Keratinocyte (primary cell): ENCODE measurements around the gene AKT1.

Experiments used
- EZH2 ChIP-seq: IDR thresholded peaks from one replicate; pipeline ENCODE4 v1.6.1; 2012; ENCODE audit warnings: inconsistent platforms, mild to moderate bottlenecking, low read length, moderate library complexity
- TF ChIP-seq, protein P1 (sequence below), 3 experiments: IDR thresholded peaks in 1 of 3; conservative IDR thresholded peaks in 1 of 3; optimal IDR thresholded peaks in 1 of 3; 2 replicates in 2 of 3; 3 replicates in 1 of 3; pipeline versions ENCODE3 to v1.5.1; 2011; ENCODE audit warnings: low read length in 3 of 3, mild to moderate bottlenecking in 3 of 3, moderate library complexity in 2 of 3, control low read depth in 1 of 3, inconsistent platforms in 1 of 3; ENCODE audit not compliant: insufficient read depth in 2 of 3; ENCODE audit errors: extremely low read depth in 1 of 3

GRCh38 chr14:104773505-104774452, 21.8 kb downstream of the AKT1 start:
- TF ChIP-seq, protein P1, sequence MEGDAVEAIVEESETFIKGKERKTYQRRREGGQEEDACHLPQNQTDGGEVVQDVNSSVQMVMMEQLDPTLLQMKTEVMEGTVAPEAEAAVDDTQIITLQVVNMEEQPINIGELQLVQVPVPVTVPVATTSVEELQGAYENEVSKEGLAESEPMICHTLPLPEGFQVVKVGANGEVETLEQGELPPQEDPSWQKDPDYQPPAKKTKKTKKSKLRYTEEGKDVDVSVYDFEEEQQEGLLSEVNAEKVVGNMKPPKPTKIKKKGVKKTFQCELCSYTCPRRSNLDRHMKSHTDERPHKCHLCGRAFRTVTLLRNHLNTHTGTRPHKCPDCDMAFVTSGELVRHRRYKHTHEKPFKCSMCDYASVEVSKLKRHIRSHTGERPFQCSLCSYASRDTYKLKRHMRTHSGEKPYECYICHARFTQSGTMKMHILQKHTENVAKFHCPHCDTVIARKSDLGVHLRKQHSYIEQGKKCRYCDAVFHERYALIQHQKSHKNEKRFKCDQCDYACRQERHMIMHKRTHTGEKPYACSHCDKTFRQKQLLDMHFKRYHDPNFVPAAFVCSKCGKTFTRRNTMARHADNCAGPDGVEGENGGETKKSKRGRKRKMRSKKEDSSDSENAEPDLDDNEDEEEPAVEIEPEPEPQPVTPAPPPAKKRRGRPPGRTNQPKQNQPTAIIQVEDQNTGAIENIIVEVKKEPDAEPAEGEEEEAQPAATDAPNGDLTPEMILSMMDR (optimal IDR thresholded peaks at IDR 0.05 in 1 of 3, IDR thresholded peaks at IDR 0.05 in 1 of 3, conservative IDR thresholded peaks at IDR 0.05 in 1 of 3; ENCODE audit: extremely low read depth in 1 of 3, insufficient read depth in 2 of 3, low read length in 3 of 3) = peak in 1 of 3 experiments; percentile 4
- no peak for TF ChIP-seq EZH2
